ENCODE data around the gene ZMYND10.
A peak's percentile ranks its signal among the peaks of the same experiment; 100 is the strongest.

ZMYND10 gene

DNA sequence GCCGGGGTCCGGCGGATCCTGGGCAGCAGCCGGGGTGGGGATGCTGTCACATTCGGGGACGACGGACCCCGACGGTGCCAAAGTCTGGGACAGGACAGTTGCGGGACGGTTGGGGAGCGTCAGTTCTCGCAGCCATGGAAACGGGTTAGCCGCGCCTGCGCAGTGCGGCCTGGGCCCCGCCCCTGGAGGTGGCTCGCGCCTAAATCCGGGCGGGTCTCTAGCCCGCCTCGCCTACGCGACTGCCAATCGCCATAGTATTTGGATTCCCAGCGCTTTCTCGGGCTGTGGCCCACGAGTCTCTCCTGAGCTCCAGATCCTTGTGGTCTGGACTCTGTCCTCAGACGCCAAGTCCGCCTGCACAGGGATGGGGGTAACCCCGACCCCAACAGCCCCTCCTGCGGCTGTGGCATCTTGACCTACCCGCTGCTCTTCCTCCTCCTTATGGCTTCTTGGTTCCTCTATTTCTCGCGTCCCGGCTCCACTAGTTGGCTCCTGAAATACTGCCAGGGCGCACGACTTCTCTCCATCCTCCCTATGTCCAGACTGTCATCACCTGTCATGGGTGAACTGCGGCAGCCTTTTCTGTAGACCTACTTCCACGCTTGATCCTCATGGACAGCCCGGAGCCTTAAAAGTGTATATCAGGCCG lies at the start of gene ZMYND10:
TSS of gene ZMYND10 (minus strand) at position 147 of the 649 bp plus-strand sequence. CDS start 153 bp downstream, outside the sequence.
- DNase-seq = peak; percentile 87

DNA sequence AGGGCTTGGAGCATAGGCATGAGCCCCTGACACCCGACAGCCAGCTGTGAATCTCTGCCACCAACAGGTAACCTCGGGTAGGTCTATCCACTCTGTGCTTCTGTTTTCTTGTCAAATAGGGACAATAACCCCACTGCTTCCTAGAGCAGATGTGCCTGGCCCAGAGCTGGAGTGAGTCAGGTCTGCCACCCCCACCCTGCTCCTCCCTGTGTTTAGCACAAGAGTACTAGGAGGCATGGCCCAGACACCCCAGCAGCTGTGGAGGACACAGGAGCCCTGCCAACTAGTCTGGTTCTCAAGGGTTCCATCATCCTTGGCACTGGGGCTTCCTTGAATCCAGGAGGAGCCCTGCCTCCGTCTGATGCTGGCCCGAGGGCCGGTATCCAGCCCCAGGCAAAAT lies 47.5 kb upstream of the ZMYND10 start:
- no peak for DNase-seq

GRCh38 chr3:50392101-50392715 lies 46.7 kb upstream of the ZMYND10 start:
- DNase-seq = no peak

- no peak for DNase-seq
These were observed 45.1 kb upstream of the ZMYND10 start for GRCh38 chr3:50390508-50391224.

- DNase-seq = no peak
These were observed 43.9 kb upstream of the ZMYND10 start for GRCh38 chr3:50389414-50389767.

- no peak for DNase-seq
These were observed 43.3 kb upstream of the ZMYND10 start for GRCh38 chr3:50388720-50389413.

DNA sequence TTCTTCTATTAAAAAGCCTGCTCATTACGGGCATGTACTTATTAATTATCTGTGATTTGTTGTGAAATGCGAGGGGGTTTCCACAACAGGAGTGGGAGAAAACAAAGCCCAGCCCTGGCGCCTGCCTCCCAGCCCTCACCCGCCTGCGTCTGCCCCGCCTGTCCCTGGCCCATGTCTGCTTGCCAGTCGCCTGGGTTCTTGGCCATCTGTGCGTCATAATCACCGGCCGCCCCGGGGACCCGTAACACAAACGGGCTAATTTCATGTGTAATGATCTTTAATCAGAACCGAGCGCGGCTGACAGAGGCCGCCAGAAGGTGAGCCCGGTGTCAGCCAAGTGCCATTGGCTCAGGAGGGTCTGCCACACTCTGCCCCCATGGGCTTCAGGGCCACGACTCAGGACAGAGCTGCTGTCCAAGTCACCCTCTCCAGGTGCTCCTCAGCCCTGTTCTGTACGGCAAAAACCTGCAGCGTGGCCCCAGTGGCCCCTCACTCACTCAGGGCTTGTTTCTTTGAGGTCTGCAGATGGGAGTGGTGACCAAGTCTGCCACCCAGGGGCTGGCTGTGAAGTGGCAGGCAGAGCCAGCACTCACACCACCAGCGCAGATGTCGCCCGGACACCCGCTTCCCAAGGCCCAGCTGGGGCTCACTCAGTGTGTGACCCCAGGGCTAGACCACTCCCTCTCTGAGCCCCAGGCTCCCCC lies 42.6 kb upstream of the ZMYND10 start:
- DNase-seq = no peak

DNA sequence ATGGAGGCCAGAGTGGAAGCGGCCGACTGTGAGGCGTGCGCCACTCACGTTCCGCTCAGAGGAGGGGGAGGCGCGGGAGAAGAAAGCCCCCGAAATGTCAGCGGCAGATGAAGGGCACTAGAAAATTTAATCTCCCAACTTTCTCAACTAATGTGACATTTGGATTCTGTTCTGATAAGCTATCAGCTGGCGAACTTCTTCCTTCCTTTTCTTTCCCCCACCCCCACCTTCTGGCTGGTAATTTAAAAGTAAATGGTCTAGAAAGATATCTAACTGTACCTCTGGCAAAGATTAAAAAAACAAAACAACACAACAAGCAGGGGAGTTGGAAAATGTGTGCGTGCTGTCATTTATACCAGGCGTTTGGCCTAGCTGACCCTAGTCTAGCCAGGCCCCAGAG lies 40.2 kb upstream of the ZMYND10 start:
- DNase-seq = no peak

- no peak for DNase-seq
These were observed 38.2 kb upstream of the ZMYND10 start for GRCh38 chr3:50383750-50384149.

DNA sequence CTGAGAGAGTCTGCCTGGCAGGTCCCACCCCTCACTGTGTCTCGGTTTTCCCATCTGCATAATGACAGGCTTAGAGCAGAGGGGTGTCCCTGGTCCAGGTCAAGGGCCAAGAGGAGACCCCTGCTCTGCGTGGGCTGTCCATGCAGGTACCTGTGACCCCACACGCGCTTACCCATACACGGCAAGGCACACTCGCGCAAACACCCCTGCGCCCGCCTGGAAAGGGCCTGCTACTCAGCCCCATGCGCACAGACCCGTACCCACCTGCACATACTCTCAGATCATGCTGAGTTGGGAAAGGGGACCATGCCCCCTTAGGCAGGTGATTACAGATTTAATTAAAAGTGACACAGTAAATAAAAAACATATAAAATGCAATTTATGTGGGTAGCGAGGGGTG lies 37.2 kb upstream of the ZMYND10 start:
- DNase-seq = no peak

GRCh38 chr3:50381383-50381782 lies 35.9 kb upstream of the ZMYND10 start:
- no peak for DNase-seq

DNA sequence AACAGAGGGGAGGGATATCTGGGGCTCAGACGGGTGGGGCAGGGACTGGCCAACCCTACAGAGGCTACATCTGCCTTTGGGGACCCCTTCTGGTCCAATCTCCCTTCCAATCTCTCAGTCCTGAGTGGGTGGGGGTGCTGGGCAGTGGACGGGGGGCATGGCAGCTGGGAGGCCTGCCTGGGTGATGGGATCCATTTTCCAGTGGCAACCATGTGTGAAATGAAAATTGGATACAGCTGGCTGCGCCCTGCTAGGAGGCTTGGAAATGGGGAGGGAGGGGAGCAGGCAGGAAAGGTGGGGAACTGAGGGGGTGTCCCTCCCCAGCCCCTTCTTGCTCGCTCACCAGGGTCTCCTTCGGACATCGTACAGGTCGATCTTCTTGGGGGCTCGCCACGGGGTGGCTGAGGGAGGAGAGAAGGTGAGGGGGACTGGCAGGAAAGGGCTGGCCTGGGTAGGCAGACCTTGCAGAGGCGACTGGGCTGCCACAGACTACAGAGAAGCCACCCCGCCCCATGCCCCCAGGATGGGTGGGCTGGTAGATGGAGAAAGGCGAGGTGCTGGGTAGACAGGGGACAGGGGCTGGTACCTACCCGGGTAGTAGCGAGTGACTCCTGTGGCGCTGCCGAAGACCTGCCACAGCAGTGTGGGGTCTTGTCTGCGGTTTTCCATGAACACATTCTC lies 35.0 kb upstream of the ZMYND10 start:
- DNase-seq = no peak

DNA sequence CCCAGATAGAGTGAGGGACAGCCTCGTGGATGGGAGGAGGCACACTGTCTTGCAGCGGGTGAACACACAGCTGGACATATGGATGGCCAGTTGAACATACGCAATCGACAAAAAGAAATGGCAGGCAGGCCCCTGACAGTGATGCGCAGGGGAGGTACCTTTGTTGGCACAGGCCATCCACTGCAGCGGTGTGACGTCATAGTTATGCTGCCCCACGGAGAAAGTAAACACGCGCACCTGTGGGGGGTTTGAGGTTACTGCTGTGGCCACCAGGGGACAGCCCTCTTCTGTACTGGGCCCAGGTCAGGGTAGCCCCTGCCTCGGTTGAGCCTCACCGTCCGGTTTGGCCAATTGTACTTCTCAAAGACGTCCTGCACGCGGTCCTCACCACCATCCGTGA lies 33.2 kb upstream of the ZMYND10 start:
- DNase-seq = no peak

GRCh38 chr3:50378024-50378423 lies 32.5 kb upstream of the ZMYND10 start:
- no peak for DNase-seq

- DNase-seq = no peak
These were observed 29.9 kb upstream of the ZMYND10 start for GRCh38 chr3:50375258-50375931.

- DNase-seq = no peak
These were observed 29.1 kb upstream of the ZMYND10 start for GRCh38 chr3:50374363-50375257.

GRCh38 chr3:50373146-50374051 lies 27.9 kb upstream of the ZMYND10 start:
- DNase-seq = no peak

DNA sequence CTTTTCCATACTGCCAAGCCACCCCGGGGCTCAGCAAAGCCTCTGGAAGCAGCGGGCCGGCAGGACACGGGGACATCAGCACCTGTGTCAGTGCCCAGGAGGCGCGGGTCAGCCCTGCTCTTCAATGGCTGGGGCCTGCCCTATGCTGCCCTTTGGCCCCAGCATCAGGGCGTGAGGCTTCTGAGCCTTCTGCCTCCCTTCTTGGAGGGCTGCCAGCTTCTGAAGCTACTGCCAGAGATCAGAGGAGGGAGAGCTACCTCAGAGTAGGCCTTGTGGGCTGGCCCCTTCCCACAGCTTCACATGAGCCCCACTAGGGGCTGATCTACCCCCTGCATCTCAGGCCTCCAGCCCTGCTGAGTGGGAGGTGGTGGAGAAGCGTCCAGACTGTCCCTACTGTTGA lies 26.8 kb upstream of the ZMYND10 start:
- DNase-seq = no peak

GRCh38 chr3:50371133-50371685 lies 25.7 kb upstream of the ZMYND10 start:
- no peak for DNase-seq
